Activated T-cell treated with anti-CD3 and anti-CD28 coated beads, Interleukin-2, amount 50 U/mL, for 48 hours (primary cell): ENCODE measurements around the gene SCYGR4.
"Not testable (repeated sequence)": the region's sequence is repeated elsewhere in the genome, so short reads cannot be mapped to it uniquely, and the experiment has no call there.

Experiments
- DNase-seq, 2 experiments: peaks; one replicate each; pipeline ENCODE4 v3.0.0-alpha.2; 2020

SCYGR4 gene, protein sequence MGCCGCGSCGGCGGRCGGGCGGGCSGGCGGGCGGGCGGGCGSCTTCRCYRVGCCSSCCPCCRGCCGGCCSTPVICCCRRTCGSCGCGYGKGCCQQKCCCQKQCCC

DNA sequence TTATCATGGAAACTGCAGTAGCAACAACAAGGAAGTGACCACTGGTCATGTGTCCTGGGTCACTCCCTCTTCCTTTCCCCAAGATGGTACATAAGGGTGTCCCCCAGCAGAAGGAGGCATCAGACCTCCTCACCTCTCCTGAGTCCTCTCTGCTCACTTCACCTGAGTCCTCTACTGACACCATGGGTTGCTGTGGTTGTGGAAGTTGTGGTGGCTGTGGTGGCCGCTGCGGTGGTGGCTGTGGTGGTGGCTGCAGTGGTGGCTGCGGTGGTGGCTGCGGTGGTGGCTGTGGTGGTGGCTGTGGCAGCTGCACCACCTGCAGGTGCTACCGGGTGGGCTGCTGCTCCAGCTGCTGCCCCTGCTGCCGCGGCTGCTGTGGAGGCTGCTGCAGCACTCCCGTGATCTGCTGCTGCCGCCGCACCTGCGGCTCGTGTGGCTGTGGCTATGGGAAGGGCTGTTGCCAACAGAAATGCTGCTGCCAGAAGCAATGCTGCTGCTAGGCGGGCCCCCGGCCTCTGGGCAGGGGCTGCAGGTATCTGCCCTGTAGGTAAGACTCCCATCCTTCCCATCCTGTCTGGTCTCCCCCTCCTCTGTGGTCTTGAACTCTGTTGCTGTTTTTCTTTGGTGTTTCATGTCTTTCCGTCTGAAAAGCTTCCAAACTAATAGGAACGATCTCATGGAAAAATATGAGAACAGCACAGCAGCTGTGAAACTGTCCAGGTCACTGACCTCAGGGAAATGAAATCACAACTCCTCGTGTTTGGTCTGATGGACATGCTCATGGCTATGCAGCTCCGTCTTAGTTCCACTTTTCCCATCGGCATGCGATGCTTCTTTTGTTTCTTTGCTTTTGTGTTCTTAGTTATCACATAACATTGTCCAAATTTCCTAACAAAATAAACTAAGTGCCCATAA, at the start of gene SCYGR4:
SCYGR4 (plus strand) TSS at position 183 of the 915 bp plus-strand sequence; CDS start at position 183, 0 bp downstream.
- DNase-seq = no peak

DNA sequence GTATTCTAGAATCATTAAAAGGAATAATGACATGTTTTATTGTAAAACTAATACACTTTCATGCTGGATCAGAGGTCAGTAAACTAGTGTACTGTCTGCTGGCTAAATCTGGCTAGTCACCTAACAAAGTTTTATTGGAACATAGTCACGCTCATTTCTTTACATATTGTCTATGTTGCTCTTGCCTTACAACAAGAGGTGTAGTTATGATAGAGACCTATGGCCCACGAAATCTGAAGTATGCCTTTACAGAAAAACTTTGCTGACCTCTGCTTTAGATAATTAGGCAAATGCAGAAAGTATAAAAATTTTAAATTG, 48.5 kb upstream of the SCYGR4 start:
- DNase-seq = no peak

DNA sequence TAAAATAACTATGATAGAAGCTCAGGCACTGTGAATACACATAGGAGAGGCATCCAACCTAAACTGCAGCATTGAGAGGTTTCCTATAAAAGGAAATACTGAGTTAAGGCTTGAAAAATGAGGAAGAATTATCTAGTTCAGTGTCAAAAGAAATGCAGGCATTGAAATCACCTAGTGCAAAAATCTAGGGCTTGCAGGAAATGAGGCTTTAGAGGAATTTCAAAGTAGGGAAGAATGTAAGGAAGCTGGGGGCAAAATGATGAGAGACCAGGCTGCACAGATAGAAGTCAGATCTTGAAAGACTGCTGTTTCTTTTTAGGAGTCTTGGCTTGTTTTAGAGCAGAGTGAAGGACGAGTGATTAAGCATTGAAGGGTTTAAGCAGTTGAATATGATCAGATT, 46.7 kb upstream of the SCYGR4 start:
- DNase-seq = no peak

DNA sequence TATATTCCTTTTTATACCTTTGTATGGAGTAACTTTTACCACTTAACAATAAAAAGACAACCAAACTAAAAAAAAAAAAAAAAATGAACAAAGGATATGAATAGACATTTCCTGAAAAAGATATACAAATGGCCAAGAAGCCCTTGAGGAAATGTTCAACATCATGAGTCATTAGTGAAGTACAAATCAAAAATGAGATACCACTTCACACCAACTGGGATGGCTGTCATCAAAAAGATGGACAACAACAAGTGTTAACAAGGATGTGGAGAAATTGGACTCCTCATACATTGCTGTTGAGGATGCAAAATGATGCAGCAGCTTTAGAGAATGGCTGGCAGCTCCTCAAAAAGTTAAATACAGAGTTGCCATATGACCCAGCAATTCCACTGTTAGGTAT, 41.2 kb upstream of the SCYGR4 start:
- no peak for DNase-seq

DNA sequence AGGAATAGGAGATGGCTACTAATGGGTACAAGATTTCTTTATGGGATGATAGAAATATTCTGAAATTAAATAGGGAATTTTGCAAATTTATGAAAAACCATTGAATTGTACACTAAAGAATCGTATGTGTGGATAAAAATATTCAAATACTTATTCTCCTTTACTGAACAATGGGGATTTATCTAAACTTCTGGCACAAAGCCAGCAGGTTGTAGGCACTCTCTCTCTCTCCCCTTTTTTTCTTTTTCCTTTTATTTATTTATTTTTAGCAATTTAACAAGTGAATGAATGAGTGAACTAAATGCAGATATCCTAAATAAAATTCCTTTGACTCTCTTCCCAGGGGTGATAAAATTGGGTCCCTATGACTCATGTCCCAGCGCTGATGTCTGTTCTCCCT, 40.5 kb upstream of the SCYGR4 start:
- no peak for DNase-seq

DNA sequence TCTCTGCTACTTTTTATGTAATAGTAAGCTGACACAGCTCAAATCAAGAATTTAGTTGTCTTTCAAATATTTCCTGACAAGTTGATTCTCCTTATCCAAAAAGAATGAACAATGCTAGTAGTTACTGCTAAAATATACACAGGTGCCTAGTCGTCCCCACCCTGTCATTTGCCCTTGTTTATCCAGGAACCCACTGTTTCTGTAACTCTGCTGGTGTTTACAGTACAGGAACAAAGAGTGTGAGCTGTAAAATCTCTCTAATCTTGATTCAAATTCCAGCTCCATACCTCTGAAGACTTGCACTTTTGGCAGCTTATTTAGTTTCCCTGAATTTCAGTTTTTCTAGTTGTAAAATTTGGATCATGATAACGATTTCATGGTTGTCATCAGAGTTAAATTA, 39.7 kb upstream of the SCYGR4 start:
- no peak for DNase-seq

DNA sequence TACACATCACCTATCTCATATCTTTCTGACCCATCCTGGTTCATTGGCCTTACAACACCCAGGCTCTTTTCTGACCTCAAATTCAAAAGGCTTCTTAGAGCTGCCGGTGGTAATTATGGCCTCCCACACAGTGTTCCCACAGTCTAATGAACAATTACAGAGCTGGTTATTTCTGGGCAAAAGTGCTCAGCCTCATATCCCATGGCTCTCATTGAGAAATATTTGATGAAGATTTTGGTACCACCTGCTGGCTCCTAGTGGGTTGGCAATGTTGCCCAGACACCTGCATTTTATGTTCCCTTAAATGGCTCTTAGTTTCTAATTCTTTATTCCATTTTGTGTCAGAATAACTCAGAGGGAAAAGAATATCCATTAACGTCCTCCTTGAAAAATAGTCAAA, 38.7 kb upstream of the SCYGR4 start:
- DNase-seq = no peak

DNA sequence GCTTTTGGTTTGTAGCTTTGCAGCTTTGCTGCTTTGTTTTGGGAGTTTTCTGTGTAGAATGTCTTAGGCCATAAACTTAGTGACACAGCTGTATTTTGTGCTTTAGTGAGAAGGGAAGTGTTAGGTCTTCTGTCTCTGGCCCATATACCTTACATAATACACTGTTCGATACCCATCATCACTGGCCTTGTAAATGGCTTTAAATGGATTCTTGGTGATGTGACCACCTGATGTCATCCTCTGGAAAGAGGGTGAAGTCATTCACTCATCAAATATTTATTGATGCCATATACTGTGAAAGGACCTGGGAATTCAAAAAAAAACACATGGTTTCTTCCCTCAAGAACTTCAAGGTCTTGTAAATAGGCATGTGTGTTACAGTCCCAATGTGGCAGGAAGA, 37.5 kb upstream of the SCYGR4 start:
- no peak for DNase-seq

DNA sequence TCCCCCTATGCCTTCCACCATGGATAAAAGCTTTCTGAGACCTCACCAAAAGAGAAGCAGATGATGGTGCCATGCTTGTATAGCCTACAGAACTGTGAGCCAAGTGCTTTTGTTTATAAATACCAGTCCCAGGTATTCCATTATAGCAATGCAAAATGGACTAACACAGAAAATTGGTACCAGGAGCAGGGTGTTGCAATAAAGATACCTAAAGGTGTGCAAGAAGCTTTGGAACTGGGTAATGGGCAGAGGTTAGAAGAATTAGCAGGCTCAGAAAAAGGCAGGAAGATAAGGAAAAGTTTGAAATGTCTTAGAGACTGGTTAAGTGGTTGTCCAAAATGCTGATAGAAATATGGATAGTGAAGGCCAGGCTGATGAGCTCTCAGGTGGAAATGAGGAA, 34.9 kb upstream of the SCYGR4 start:
- no peak for DNase-seq

DNA sequence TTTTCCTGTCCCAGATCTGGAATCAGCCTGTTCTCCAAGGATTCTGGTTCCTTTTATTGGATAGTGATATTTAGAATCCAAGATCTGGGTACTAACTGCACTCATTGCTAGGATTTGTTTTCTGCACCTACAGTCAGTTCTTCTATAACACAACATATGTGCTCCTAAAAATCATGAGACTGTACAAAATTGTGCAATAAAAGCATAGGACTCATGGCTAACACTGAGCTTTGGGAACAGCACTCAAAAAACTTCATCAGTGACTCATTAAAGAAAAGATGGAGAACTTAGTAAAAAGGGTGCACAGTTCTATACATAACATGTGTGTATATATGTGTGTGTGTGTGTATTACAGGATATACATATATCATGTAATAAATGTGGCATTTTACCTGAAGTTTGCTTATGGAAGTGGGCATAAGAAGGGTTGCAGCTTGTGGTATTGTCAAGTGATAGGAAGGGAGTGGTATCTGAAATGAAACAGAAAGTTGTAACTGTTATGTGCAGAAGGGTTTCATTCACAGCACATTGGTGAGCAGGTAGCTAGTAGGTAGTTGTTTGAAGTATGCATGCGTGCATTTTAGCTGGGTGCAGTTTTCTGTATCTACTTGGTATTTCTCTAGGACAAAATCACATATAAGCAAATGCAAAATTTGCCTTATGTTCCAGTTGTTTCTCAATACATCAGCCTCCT, 24.5 kb upstream of the SCYGR4 start:
- DNase-seq = no peak

DNA sequence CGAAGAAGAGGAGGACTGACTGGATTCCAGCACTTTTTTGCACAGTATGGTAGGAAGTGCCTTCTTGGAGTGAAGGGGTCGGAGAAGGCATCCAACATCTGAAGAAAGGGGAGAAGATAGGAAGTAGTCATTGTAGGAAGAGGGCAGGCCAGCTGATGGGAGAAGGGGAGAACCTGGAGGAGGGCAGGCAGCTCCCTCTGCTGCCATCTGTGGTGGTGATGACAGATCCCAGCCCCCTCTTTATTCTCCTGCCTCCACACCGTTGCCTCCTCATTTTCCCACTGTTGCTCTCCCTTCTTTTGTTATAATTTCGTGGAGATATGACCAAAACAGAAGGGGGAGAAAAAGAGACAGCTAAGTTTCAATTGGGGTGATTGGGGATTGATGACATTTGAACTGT, 21.5 kb upstream of the SCYGR4 start:
- no peak for DNase-seq

DNA sequence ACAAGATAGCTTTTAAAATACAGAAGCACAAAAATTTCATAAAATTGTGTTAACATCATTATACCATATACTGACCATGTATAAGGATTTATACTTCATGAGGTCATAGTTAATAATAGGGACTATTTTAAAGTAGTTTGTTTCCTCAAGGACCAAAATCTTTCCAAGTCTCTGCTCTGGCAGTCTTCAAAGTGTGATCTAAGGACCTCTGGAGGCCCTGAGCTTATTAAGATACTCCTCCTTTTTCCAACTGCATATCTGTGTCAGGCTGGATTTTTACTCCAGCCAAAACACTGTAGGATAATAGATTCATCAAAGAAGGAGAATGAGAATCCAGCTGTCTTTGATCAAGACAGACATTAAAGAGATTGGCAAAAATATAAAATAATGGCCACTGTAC, 20.3 kb upstream of the SCYGR4 start:
- no peak for DNase-seq

DNA sequence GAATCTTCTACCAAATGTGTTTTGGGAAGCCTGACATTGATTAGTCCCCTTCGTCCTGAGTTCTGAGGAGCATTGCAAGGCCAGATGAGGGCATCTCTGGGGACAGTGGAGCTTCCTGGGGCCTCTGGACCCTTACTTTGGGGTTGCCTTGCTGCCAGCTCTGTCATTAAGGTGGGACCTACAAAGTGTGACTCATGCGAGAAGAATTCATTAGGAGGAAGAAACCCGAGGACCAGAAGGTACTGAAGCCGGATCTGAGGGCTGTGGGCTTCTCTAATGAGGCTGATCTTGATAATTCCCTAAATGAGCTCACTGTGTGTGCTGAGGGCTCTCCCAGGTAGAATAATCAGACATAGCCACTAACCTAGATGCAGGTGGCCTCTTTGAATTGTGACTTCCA, 19.3 kb upstream of the SCYGR4 start:
- DNase-seq = no peak

DNA sequence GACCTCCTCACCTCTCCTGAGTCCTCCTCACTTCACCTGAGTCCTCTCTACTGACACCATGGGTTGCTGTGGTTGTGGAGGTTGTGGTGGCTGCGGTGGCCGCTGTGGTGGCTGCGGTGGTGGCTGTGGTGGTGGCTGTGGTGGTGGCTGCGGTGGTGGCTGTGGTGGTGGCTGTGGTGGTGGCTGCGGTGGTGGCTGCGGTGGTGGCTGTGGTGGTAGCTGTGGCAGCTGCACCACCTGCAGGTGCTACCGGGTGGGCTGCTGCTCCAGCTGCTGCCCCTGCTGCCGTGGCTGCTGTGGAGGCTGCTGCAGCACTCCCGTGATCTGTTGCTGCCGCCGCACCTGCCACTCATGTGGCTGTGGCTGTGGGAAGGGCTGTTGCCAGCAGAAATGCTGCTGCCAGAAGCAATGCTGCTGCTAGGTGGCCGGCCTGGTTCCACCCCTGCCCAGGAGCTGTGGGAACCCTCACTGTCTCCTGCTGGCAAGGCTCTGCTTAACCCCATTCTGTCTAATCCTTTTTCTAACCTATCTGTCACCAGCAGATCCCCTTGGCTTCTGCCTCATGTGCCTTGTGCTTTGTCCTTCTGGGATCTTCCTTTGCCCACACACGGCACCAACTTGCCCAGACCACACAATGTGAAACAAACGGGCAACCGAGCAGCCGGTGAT, 18.3 kb upstream of the SCYGR4 start, which contains the start of gene SCYGR2:
SCYGR2 (plus strand) TSS at position 59 of the 669 bp plus-strand sequence; CDS start at position 59, 0 bp downstream.
- not testable (repeated sequence) for DNase-seq

DNA sequence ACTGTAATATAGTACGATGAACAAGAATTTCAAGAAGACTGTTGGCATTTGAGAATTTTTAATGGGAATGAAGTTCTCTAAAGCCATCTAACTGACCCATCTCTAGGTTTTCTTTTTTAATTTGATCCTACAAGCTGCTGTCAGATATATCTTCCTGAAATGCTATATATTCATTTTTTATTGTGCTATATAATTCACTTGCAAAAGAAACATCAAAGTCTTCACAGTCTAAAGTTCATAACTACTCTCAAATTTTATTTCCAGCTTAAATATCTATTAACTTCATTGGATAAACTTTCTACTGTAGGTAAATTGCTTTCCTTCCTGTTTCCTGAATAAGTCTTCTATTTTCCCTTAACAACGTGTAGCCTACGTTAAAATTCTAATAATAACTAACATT, 14.9 kb upstream of the SCYGR4 start:
- no peak for DNase-seq

DNA sequence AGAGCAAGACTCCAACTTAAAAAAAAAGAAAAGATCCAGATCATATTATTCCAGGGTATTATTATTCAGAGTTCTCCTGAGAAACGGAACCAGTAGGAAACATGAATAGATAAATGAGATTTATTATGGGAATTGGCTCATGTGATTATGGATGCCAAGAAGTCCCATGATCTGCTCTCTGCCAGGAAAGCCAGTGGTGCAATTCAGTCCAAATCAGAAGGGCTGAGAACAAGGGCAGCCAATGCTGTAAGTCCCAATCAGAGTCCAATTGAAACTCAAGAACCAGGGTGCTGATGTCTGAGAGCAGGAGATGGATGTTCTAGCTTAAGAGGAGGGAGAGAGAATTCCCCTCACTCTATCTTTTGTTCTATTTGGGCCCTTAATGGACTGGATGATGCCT, 10.8 kb upstream of the SCYGR4 start:
- no peak for DNase-seq

DNA sequence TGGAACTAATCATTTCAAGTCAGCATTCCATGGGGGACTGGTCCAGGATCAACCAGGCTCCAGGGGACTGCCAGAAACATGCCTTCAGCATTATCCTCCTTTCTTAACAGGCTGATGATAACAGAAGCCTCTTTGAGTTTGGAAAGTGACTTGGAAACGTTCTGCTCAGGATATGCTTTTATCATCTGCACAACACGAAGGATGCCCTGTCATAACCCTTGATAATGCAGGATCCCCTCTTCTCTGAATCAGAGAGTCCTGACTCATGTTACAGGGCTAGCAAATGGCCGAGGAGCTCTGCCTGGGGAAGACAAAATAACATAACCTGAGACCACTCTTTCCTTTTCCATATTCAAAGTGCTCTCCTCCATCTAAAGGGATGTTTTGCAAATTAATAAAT, 9.4 kb upstream of the SCYGR4 start:
- DNase-seq = no peak

DNA sequence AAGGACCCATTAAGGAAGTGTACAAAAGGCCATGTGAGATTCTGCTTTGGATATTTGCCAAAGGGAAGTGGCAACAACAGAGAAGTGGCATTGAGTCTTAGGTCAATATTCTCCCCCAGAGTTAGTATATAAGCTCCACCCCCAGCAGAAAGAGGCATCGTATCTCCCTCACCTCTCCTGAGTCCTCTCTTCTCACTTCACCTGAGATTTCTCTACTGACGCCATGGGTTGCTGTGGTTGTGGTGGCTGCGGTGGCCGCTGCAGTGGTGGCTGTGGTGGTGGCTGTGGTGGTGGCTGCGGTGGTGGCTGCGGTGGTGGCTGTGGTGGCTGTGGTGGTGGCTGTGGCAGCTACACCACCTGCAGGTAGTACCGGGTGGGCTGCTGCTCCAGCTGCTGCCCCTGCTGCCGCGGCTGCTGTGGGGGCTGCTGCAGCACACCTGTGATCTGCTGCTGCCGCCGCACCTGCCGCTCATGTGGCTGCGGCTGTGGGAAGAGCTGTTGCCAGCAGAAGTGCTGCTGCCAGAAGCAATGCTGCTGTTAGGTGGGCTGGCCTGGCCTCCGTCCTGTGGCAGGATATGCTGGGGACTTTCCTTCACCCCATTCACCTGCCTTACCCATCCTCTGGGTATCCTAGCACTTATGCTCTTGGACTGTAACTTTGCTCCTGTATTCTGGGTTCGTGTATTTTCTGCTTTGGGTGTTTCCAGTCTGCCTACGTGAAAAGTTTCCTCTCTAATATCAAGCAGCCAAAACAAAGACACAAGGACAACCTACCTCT, 8.5 kb upstream of the SCYGR4 start:
- peak; percentile 26 to 41 for DNase-seq

DNA sequence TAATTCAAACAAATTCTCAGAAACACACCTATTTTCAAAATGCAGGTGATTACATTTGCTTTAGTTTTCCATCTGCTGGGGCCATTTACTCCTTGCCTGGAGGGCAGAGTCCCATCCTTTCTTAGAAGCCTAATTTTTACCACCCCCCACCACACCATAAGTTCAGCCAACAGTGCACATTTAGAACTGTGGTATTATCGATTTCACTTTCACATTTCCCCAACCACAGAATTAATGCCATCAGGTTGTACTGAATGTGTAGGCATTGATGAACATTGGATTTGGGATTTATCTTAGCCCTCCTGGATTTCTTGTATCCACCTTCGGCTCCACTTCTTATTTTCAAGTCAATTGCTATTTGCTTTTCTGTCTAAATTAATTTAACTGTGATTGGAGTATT, 7.2 kb upstream of the SCYGR4 start:
- no peak for DNase-seq

DNA sequence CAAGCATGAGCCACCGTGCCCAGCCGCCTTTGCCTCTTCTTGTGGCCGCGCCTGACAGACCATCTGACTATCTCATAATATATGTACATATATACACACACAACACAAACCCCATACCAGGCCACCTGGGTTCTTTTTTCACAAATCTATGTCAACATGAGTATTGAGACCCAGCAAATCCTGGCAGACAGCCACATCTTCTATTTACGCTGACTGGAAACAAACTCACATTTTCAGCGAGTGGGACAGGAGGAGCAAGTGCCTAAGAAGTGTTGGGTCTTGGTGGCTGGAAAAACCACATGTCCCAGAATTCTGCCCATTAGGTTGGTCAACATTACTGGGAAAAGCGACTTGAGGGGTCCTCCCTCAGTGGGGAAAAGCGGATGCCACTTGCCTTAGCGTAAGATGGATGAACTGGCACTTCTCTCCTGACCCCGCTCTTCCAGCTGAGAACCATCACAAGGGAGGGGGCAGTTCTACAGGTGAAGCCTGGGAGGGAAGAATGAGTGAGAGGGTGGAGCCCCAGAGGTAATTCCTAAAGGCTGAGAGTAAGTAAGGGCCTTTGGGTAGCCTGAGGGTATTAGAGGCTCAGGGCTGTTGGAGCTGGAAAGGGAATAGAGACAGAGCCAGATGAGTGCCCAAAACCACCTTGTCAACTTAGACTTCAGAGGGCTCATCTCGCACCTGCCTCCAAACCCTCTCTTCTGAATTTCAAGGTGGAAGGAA, 4.6 kb upstream of the SCYGR4 start:
- no peak for DNase-seq

DNA sequence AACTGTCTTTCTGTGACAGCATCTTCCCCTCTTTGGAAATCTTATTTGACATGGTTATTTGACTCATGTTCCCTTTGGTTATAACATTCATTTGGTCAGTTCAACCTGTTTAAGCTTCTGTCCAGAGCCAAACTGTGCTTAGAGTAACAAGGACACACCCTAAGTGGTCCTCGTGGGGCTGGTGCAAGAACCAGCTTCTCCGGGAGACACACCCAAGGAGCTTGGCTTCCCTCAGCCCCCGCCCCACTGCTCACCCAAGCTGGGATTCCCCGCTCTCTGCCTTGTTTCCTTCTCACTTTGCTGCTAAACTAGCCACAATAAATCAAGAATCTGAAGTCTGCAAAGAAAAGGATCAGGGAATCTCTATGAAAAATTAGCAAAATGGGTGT, 4.0 kb upstream of the SCYGR4 start:
- no peak for DNase-seq

DNA sequence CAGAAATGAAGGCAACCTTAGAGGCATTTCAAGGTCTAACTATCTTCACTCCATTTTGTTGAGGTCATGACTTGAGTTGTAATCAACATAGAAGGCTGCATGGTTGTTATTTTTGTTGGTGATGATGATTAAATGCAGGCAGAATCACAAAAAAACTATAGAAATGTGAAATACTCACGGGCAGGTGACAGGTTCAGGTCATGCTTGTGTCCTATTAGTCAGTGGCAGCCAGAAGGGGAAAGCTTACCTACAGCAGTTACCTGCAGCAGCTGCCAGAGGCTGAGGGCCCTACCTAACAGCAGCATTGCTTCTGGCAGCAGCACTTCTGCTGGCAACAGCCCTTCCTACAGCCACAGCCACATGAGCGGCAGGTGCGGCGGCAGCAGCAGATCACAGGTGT, 3.1 kb upstream of the SCYGR4 start:
- no peak for DNase-seq
